ENCODE results near the gene MYCN.
"Not testable (repeated sequence)": the region's sequence is repeated elsewhere in the genome, so short reads cannot be mapped to it uniquely, and the experiment has no call there.

Gene MYCN

DNA sequence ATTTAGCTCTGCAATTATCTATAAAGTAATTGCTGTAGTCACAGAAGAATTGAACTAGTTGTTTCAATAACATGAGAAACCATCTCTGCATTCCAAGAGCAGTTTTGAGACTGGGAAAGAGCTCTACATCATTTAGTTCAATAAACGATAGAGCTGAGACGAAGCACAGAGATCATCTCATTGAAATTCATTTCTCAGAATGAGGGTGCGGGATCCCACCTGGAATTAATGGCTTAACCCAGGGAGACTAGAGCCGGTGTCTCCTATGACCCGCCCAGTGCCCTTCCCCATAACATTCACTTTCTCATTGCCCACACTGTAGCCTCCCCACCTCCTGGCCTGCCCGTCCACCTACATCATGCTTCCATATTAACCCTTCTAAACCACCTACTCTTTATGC lies 8.8 kb downstream of the MYCN start:
- Histone ChIP-seq H3K4me1 (ENCODE audit: insufficient read depth, low read length, severe bottlenecking) (no peaks in the 10 kb centered on the region), H3K27me3 (ENCODE audit: insufficient read depth, low read length) (no peaks in the 10 kb centered on the region), H3K9ac (ENCODE audit: low read length) (no peak overlapping the region), H3K36me3 (ENCODE audit: insufficient read depth, low read length) (no peaks in the 10 kb centered on the region), H3K79me2 (ENCODE audit: insufficient read depth, low read length) (no peaks in the 10 kb centered on the region), H4K20me1 (ENCODE audit: insufficient read depth, low read length) (no peaks in the 10 kb centered on the region), H3K9me3 (ENCODE audit: low read length) (no peaks in the 10 kb centered on the region), H3K9me2 (ENCODE audit: low read depth, low read length) (no peaks in the 10 kb centered on the region), H2AFZ (ENCODE audit: low read length) (no peak overlapping the region), H3K4me2 (ENCODE audit: low read length) (no peak overlapping the region), H3K4me3 (ENCODE audit: low read depth, low read length, poor library complexity, severe bottlenecking) (no peak overlapping the region), H3K27ac (ENCODE audit: low read depth, low read length, poor library complexity, severe bottlenecking) (no peak overlapping the region), H3F3A (ENCODE audit: insufficient read depth, low read length) (no peaks in the 10 kb centered on the region)
- TF ChIP-seq, protein P1, sequence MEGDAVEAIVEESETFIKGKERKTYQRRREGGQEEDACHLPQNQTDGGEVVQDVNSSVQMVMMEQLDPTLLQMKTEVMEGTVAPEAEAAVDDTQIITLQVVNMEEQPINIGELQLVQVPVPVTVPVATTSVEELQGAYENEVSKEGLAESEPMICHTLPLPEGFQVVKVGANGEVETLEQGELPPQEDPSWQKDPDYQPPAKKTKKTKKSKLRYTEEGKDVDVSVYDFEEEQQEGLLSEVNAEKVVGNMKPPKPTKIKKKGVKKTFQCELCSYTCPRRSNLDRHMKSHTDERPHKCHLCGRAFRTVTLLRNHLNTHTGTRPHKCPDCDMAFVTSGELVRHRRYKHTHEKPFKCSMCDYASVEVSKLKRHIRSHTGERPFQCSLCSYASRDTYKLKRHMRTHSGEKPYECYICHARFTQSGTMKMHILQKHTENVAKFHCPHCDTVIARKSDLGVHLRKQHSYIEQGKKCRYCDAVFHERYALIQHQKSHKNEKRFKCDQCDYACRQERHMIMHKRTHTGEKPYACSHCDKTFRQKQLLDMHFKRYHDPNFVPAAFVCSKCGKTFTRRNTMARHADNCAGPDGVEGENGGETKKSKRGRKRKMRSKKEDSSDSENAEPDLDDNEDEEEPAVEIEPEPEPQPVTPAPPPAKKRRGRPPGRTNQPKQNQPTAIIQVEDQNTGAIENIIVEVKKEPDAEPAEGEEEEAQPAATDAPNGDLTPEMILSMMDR (IDR thresholded peaks at IDR 0.05; ENCODE audit: low read length) = no peak
- TF ChIP-seq EZH2 (IDR thresholded peaks at IDR 0.05; ENCODE audit: borderline replicate concordance, low read length) = no peak

DNA sequence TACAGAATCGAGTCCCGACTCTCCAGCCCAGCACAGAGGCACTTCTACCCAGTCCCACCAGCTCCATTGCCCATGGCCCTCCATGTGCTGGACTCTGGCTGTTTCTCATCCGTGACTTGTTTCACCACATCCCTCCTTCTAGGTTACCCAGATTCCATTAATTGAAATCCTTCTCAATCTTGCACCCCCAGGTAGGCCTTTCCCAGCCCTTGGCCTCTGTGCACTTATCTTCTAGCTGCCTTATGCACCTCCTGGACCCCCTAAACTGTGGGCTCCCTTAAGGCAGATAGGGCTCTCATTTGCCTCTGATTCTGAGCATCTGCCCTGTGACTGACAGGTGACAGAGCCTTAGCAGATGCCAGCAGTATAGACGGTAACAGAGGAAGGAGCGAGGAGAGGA lies 9.2 kb downstream of the MYCN start:
- H3F3A ChIP-seq (ENCODE audit: insufficient read depth, low read length) = no peaks in the 10 kb centered on the region
- TF ChIP-seq, protein P1 (IDR thresholded peaks at IDR 0.05; ENCODE audit: low read length) = no peak
- TF ChIP-seq EZH2 (IDR thresholded peaks at IDR 0.05; ENCODE audit: borderline replicate concordance, low read length) = no peak
- H3K27me3 ChIP-seq (ENCODE audit: insufficient read depth, low read length) = 0 out of 2 replicates have a peak, but pooled peaks cover 2% of the 10 kb centered on the region
- H3K9me3 ChIP-seq (ENCODE audit: low read length) = no peaks in the 10 kb centered on the region
- no peak overlapping the region for H3K4me2 ChIP-seq (ENCODE audit: low read length)
- H3K4me1 ChIP-seq (ENCODE audit: insufficient read depth, low read length, severe bottlenecking) = no peaks in the 10 kb centered on the region
- H3K9ac ChIP-seq (ENCODE audit: low read length) = no peak overlapping the region
- no peaks in the 10 kb centered on the region for H3K36me3 ChIP-seq (ENCODE audit: insufficient read depth, low read length)
- H4K20me1 ChIP-seq (ENCODE audit: insufficient read depth, low read length) = no peaks in the 10 kb centered on the region
- H3K27ac ChIP-seq (ENCODE audit: low read depth, low read length, poor library complexity, severe bottlenecking) = no peak overlapping the region
- H3K79me2 ChIP-seq (ENCODE audit: insufficient read depth, low read length) = no peaks in the 10 kb centered on the region
- H3K9me2 ChIP-seq (ENCODE audit: low read depth, low read length) = no peaks in the 10 kb centered on the region
- no peak overlapping the region for H2AFZ ChIP-seq (ENCODE audit: low read length)
- H3K4me3 ChIP-seq (ENCODE audit: low read depth, low read length, poor library complexity, severe bottlenecking) = no peak overlapping the region

DNA sequence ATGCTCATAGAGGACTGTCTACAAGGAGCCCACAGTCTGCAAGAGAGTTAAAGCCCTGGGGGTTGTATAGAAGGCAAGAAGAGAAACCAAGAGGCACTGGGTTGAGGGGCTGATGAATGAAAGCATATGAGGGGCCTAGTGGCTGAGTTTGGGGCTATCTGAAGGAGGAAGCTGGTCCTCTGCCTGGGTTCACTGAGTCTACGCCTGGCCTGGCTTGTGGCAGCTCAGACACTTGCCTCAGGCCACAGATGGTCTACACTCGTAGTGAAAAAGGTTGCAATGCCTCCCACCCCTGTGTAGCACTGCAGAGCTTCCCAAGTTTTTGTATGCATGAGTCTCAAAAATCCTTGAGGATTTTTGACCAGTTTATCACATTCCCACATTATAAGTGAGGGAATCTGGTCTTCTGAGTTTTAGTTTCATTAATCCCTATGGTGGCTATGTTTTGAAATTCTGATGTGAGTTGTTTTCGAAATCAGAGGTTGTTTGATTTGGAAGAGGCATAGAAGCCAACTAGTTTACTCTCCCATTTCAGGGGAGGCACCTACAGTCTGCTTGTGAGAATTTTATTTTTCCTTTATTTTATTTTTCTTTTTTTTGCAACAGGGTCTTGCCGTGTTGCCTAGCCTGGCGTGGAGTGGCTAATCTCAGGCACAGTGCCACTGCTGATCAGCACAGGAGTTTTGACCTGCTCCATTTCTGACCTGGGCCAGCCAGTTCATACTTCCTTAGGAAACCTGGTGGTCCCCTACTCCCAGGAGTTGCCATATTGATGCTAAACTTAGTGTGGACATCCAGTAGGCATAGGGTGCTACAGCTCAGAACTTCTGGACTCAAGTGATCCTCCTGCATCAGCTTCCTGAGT lies 10.0 kb downstream of the MYCN start:
- Histone ChIP-seq H3K27ac (ENCODE audit: low read depth, low read length, poor library complexity, severe bottlenecking) (no peak overlapping the region), H3K36me3 (ENCODE audit: insufficient read depth, low read length) (no peaks in the 10 kb centered on the region), H3K9me3 (ENCODE audit: low read length) (no peaks in the 10 kb centered on the region), H3K79me2 (ENCODE audit: insufficient read depth, low read length) (no peaks in the 10 kb centered on the region), H3K9ac (ENCODE audit: low read length) (no peak overlapping the region), H3F3A (ENCODE audit: insufficient read depth, low read length) (no peaks in the 10 kb centered on the region), H3K27me3 (ENCODE audit: insufficient read depth, low read length) (0 out of 2 replicates have a peak, but pooled peaks cover 4% of the 10 kb centered on the region), H2AFZ (ENCODE audit: low read length) (no peak overlapping the region), H4K20me1 (ENCODE audit: insufficient read depth, low read length) (no peaks in the 10 kb centered on the region), H3K4me3 (ENCODE audit: low read depth, low read length, poor library complexity, severe bottlenecking) (no peak overlapping the region), H3K4me2 (ENCODE audit: low read length) (no peak overlapping the region), H3K9me2 (ENCODE audit: low read depth, low read length) (no peaks in the 10 kb centered on the region), H3K4me1 (ENCODE audit: insufficient read depth, low read length, severe bottlenecking) (no peaks in the 10 kb centered on the region)
- TF ChIP-seq, protein P1 (IDR thresholded peaks at IDR 0.05; ENCODE audit: low read length) = no peak
- no peak for TF ChIP-seq EZH2 (IDR thresholded peaks at IDR 0.05; ENCODE audit: borderline replicate concordance, low read length)

DNA sequence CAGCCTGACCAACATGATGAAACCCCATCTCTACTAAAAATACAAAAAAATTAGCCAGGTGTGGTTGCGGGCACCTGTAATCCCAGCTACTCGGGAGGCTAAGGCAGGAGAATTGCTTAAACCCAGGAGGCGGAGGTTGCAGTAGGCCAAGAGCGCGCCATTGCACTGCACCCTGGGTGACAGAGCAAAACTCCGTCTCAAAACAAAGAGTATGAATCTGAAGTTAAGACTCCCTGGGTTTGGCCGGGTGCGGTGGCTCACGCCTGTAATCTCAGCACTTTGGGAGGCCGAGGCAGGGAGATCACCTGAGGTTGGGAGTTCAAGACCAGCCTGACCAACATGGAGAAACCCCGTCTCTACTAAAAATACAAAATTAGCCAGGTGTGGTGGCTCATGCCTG lies 11.6 kb downstream of the MYCN start:
- not testable (repeated sequence) for H3K36me3 ChIP-seq (ENCODE audit: insufficient read depth, low read length); H3K9ac ChIP-seq (ENCODE audit: low read length); H3F3A ChIP-seq (ENCODE audit: insufficient read depth, low read length); H3K27me3 ChIP-seq (ENCODE audit: insufficient read depth, low read length); H3K4me3 ChIP-seq (ENCODE audit: low read depth, low read length, poor library complexity, severe bottlenecking); H2AFZ ChIP-seq (ENCODE audit: low read length); H3K4me1 ChIP-seq (ENCODE audit: insufficient read depth, low read length, severe bottlenecking); H4K20me1 ChIP-seq (ENCODE audit: insufficient read depth, low read length); H3K9me3 ChIP-seq (ENCODE audit: low read length); H3K79me2 ChIP-seq (ENCODE audit: insufficient read depth, low read length); H3K9me2 ChIP-seq (ENCODE audit: low read depth, low read length); H3K4me2 ChIP-seq (ENCODE audit: low read length); H3K27ac ChIP-seq (ENCODE audit: low read depth, low read length, poor library complexity, severe bottlenecking)

Data from OCI-LY1 (cell line).